Transverse colon (tissue), 4 donors: ENCODE measurements around the gene LATS2. TPM values are rescaled to one million over a fixed set of nuclear protein-coding genes. Genes with fewer than 3 reads are reported as not detected.

Experiments used
- DNase-seq: peaks from one replicate; pipeline ENCODE4 v3.0.0-alpha.2; 2019
- H3K27ac ChIP-seq, 4 donors: fragments of 200-600 bp; sonication (generic); 2 replicates each; pipeline ENCODE4 v1.5.1; 2016 to 2018; ENCODE audit warnings: inconsistent platforms in 4 of 4
- H3K27me3 ChIP-seq: fragments of 200-600 bp; sonication (generic); 2 replicates; pipeline ENCODE4 v1.5.1; 2017; ENCODE audit warnings: inconsistent platforms
- H3K36me3 ChIP-seq, 4 donors: fragments of 200-600 bp; sonication (generic); 2 replicates each; pipeline ENCODE4 v1.5.1; 2017 to 2019; ENCODE audit warnings: inconsistent platforms in 4 of 4
- H3K4me1 ChIP-seq, 4 donors: fragments of 200-600 bp; sonication (generic); 2 replicates each; pipeline ENCODE4 v1.5.1; 2017 to 2020; ENCODE audit warnings: inconsistent platforms in 4 of 4
- H3K4me3 ChIP-seq, 4 donors: fragments of 200-600 bp; sonication (generic); 1 replicate in 1 of 4; 2 replicates in 3 of 4; pipeline versions ENCODE4 v1.5.1 to v1.6.1; 2017 to 2019; ENCODE audit warnings: inconsistent platforms in 4 of 4
- H3K9me3 ChIP-seq, 2 donors: fragments of 200-600 bp; sonication (generic); 2 replicates each; pipeline ENCODE4 v1.5.1; 2017 to 2019; ENCODE audit warnings: inconsistent platforms in 2 of 2
- EP300 ChIP-seq: sonication (generic); formaldehyde crosslinking; IDR thresholded peaks from one replicate; pipeline ENCODE4 v1.6.1; 2017; ENCODE audit warnings: antibody characterized with exemption, low read depth
- POLR2A ChIP-seq: fragments of 450-650 bp; IDR thresholded peaks from one replicate; pipeline ENCODE4 v1.6.1; 2016; ENCODE audit warnings: antibody characterized with exemption, mild to moderate bottlenecking, moderate library complexity
- POLR2AphosphoS5 ChIP-seq, 3 donors: sonication (generic); formaldehyde crosslinking; IDR thresholded peaks; one replicate each; pipeline ENCODE4 v1.6.1; 2016; ENCODE audit warnings: antibody characterized with exemption in 3 of 3
- WGBS, 2 donors: methylation state at CpG; one replicate each; pipeline ENCODE4 v1.1.5; 2018; ENCODE audit warnings: low coverage in 1 of 2; 5-methylcytosine and 5-hydroxymethylcytosine counted together
- in situ Hi-C, 4 donors: fragments of 200-750 bp; cut with MboI; loops; one replicate each; pipeline versions ENCODE4 v1.15.0 to v1.15.1; 2017; ENCODE audit warnings: low sequenced_read_pairs in 3 of 4, low pct_ligation_motif_present in 1 of 4, low pct_unique_long_range_greater_than_20kb in 1 of 4
- intact Hi-C: fragments of 100-400 bp; cut with DNase I; formaldehyde crosslinking; loops from one replicate; pipeline ENCODE4 v1.15.1; 2023; ENCODE audit warnings: low total_unique reads
- total RNA-seq, 4 donors: library from RNA; depleted of rRNA; stranded (reverse); fragments of >200 nt; gene quantifications; one replicate each; pipeline ENCODE4 v1.1.0, GENCODE V29; 2016
- TF ChIP-seq, protein P1 (sequence below), 5 experiments: fragments of 200-600 bp in 3 of 5; fragments of 450-650 bp in 2 of 5; sonication (generic) in 3 of 5; IDR thresholded peaks; 1 replicate in 2 of 5; 2 replicates in 3 of 5; pipeline ENCODE4 v1.5.1; 2016 to 2017; ENCODE audit warnings: antibody characterized with exemption in 5 of 5, inconsistent platforms in 3 of 5, mild to moderate bottlenecking in 2 of 5, moderate library complexity in 1 of 5

Gene LATS2
- total RNA-seq, 4 donors from 2014 or later = 8.9 to 15.7 (median 12.5) TPM

DNA sequence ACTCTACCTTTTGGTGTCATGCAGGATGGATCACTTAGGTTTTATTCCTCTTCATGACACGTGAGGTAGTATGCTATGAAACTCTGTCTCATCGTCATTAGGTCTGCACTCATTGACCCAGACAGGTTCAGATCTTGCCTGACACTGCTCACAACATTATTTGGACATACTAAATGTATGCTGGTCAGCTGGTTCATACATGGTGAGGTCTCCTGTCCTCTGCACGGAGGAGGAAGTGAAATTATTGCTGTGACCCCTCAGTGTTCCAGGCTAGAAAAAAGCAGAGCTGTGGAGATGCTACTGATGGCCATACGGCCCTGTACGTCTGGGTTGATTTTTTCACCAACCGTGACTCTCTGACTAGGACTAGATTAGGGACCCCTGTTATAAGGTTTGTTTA is 35.8 kb downstream of the LATS2 start:
- 85 to 95% methylated on average over 4 to 6 of the region's 6 CpGs for WGBS, 2 donors
- intact Hi-C loops = no loop called here

DNA sequence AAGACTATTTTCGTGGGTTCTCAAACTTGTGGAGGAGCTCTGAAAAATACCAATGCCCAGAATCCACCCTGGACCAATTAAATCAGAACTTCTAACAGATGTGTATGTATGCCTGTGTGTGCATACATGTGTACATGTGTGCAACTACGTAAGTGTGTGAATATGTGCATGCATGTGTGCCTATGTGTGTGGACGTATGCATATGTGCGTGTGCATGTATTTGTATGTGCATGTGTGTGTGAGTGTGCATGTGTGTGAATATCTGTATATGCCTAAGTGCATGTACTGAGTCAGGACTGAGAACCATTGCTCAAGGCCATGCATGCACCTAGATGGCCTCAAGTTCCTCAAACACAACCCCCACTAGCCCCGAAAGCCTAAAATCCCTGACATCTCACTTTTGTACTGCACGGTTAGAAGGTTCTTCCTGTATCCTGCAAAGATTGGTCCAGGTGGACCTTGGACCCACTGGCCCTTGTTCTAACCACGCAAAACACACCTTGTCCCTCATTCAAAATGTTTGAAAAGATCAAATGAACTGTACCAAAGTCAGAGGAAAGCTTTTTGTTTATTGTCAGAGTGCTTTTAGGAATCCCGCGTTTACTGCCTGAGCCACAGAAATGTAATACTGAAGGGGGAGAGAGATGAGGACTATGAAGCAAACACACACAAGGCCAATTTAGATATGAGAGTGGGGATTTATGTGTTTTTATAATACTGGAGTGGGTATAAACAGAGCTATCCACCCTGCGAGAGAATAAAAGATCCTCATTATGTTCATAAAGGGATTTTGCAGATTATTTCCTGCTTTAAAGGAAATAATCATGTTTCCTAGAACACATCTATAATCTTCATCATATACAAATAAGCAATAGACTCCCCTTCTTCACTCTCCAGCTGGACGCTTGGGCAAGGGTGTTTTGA is 39.1 kb downstream of the LATS2 start:
- intact Hi-C loops (no loop called here), in situ Hi-C loops (no loop called here)
- no peak for DNase-seq
- H3K36me3 ChIP-seq = no peaks in the 10 kb centered on the region
- no peak overlapping the region for H3K4me3 ChIP-seq
- H3K9me3 ChIP-seq = no peaks in the 10 kb centered on the region
- H3K27ac ChIP-seq = peak overlapping the region in 3 of 4 donors; percentile 49 to 61 (median 54)
- TF ChIP-seq, protein P1, sequence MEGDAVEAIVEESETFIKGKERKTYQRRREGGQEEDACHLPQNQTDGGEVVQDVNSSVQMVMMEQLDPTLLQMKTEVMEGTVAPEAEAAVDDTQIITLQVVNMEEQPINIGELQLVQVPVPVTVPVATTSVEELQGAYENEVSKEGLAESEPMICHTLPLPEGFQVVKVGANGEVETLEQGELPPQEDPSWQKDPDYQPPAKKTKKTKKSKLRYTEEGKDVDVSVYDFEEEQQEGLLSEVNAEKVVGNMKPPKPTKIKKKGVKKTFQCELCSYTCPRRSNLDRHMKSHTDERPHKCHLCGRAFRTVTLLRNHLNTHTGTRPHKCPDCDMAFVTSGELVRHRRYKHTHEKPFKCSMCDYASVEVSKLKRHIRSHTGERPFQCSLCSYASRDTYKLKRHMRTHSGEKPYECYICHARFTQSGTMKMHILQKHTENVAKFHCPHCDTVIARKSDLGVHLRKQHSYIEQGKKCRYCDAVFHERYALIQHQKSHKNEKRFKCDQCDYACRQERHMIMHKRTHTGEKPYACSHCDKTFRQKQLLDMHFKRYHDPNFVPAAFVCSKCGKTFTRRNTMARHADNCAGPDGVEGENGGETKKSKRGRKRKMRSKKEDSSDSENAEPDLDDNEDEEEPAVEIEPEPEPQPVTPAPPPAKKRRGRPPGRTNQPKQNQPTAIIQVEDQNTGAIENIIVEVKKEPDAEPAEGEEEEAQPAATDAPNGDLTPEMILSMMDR (IDR thresholded peaks at IDR 0.05) = no peak
- no peak for TF ChIP-seq POLR2AphosphoS5 (IDR thresholded peaks at IDR 0.05)
- no peak for TF ChIP-seq EP300
- no peak for TF ChIP-seq POLR2A
- peaks cover 17 to 32% (median 24%) of the 10 kb centered on the region in 4 donors for H3K4me1 ChIP-seq
- 36 to 51% methylated on average over 5 to 11 of the region's 11 CpGs for WGBS, 2 donors
- H3K27me3 ChIP-seq = no peaks in the 10 kb centered on the region

More for the DNA sequence above, 35.8 kb downstream of the LATS2 start:
- no peaks in the 10 kb centered on the region for H3K36me3 ChIP-seq
- H3K27ac ChIP-seq = no peak overlapping the region
- H3K4me3 ChIP-seq = no peak overlapping the region
- no peaks in the 10 kb centered on the region for H3K9me3 ChIP-seq
- no peaks in the 10 kb centered on the region for H3K27me3 ChIP-seq
- no peak for TF ChIP-seq EP300
- TF ChIP-seq POLR2AphosphoS5 (IDR thresholded peaks at IDR 0.05) = no peak
- no peak for TF ChIP-seq POLR2A
- TF ChIP-seq, protein P1 (IDR thresholded peaks at IDR 0.05) = no peak
- DNase-seq = no peak
- H3K4me1 ChIP-seq = peaks cover 17 to 25% (median 20%) of the 10 kb centered on the region in 4 donors
- in situ Hi-C loops = no loop called here

DNA sequence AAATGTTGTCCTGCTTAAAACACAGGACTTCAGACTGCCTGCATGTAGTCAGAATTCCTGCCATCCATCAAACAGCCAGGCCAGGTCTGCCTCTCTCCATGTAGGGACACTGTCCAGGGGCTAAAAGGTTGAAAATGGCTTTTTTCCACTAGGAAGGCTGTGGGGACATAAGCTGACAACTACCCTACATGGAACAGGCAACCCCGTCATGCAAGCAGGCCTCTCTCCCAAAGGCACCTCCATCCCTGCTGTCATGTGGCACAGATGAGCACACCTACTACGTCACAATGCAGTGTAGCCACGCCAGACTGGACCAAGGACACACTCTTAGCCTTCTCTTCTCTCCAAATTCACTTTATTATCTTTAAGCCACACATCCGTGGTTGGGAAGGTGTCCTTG is 40.8 kb downstream of the LATS2 start:
- no peaks in the 10 kb centered on the region for H3K36me3 ChIP-seq
- TF ChIP-seq EP300 (no peak), POLR2AphosphoS5 (IDR thresholded peaks at IDR 0.05) (no peak), POLR2A (no peak)
- TF ChIP-seq, protein P1 (IDR thresholded peaks at IDR 0.05) = no peak
- H3K4me3 ChIP-seq = no peak overlapping the region
- no peak for DNase-seq
- H3K9me3 ChIP-seq = no peaks in the 10 kb centered on the region
- in situ Hi-C loops (no loop called here), intact Hi-C loops (no loop called here)
- 50 to 89% methylated on average over 1 to 4 of the region's 4 CpGs for WGBS, 2 donors
- H3K4me1 ChIP-seq = peaks cover 18 to 44% (median 31%) of the 10 kb centered on the region in 4 donors
- no peaks in the 10 kb centered on the region for H3K27me3 ChIP-seq
- peak overlapping the region in 3 of 4 donors; percentile 49 to 61 (median 54) for H3K27ac ChIP-seq

DNA sequence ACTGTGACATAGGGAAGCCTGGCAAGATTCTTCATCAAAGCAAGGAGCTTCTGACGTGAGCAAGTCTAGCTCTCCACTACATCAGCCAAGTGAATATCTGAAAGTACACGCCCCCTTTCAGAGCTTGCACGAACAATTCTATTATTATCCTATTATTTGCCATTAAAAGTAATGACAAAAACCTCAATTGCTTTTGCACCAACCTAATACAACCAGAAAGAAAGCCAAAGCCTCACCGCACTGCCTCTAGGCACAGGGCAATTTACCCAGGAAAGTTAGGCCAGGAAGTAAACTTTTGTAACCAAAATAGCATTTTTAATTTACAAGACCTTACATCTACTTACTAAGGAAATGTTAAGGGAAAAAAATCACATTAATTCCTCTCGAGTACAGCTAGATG is 41.2 kb downstream of the LATS2 start:
- DNase-seq = no peak
- H3K27ac ChIP-seq = peak overlapping the region in 3 of 4 donors; percentile 49 to 61 (median 54)
- WGBS, 2 donors = 50 to 60% methylated on average over 5 of the region's 5 CpGs
- H3K4me3 ChIP-seq = no peak overlapping the region
- TF ChIP-seq, protein P1 (IDR thresholded peaks at IDR 0.05) = no peak
- no peak for TF ChIP-seq EP300
- no peak for TF ChIP-seq POLR2AphosphoS5 (IDR thresholded peaks at IDR 0.05)
- no peak for TF ChIP-seq POLR2A
- in situ Hi-C loops (no loop called here), intact Hi-C loops (no loop called here)
- no peaks in the 10 kb centered on the region for H3K9me3 ChIP-seq
- H3K27me3 ChIP-seq = no peaks in the 10 kb centered on the region
- peaks cover 20 to 44% (median 32%) of the 10 kb centered on the region in 4 donors for H3K4me1 ChIP-seq
- no peaks in the 10 kb centered on the region for H3K36me3 ChIP-seq
